Gastrocnemius medialis (tissue), 4 donors: Measurements from ENCODE around the gene SURF6.

Experiments
- CTCF ChIP-seq, 5 experiments: fragments of 450-650 bp in 3 of 5; fragments of 200-600 bp in 2 of 5; sonication (generic) in 2 of 5; IDR thresholded peaks in 4 of 5; conservative IDR thresholded peaks in 1 of 5; 1 replicate in 4 of 5; 2 replicates in 1 of 5; pipeline ENCODE4 v1.5.1; 2016 to 2019; ENCODE audit warnings: antibody characterized with exemption in 5 of 5, mild to moderate bottlenecking in 3 of 5, moderate library complexity in 3 of 5
- POLR2A ChIP-seq, 2 donors: fragments of 450-650 bp; IDR thresholded peaks; one replicate each; pipeline ENCODE4 v1.6.1; 2017; ENCODE audit warnings: antibody characterized with exemption in 2 of 2, mild to moderate bottlenecking in 2 of 2, moderate library complexity in 2 of 2

- no peak for TF ChIP-seq POLR2A (IDR thresholded peaks at IDR 0.05)
- no peak for TF ChIP-seq CTCF (IDR thresholded peaks at IDR 0.05 in 4 of 5, conservative IDR thresholded peaks at IDR 0.05 in 1 of 5)
Measured at GRCh38 chr9:133354766-133355165, 18.8 kb upstream of the SURF6 start.
